ENCODE results near the gene PLN.
A peak's percentile ranks its signal among the peaks of the same experiment; 100 is the strongest.

DNA sequence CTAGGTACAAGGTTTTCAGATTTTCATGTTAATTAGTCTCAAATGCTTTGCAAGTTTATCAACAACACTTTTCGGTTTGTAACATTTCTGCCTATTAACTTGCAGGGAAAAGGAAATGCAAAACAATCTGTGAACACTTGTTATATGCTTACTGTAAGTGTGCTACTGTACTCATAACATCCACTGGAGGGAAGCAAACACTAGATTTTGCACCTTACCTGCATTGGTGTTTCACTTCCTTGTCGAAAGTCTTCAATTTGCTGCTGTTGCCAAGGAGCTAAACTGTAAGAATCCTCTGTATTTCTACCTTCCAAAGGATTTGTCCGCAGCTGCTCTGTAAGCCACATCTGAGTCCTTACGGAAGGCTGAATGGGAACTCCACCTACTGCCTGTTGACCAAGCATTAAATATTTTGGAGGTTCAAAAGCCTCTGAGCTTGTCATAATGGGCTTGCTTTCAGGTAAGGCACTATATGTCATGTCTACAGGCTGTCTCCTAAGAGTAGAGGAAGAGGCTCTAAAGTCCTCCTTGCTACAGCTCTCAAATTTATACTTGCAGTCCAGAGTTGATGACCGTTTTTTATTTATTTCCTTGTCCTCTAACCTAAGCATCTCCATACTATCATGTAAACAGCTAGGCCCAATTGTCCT is 17.3 kb downstream of the PLN start:
- TF ChIP-seq CTCF (optimal IDR thresholded peaks at IDR 0.05 in 1 of 3, IDR thresholded peaks at IDR 0.05 in 1 of 3, conservative IDR thresholded peaks at IDR 0.05 in 1 of 3; ENCODE audit: extremely low read depth in 1 of 3, insufficient read depth in 2 of 3, low read length in 3 of 3), result peak; percentile 45 to 55 (median 48)
- no peak for TF ChIP-seq EZH2 (IDR thresholded peaks at IDR 0.05; ENCODE audit: low read length)
